Measurements from ENCODE around the gene YRDC. TPM values are rescaled to one million over a fixed set of nuclear protein-coding genes. Genes with fewer than 3 reads are reported as not detected.

Gene YRDC
- 21.7 to 26.8 TPM (median 22.2 TPM) in 3 replicates for polyA plus RNA-seq
- polyA plus RNA-seq (2011; ENCODE audit: low read depth): 8.4 TPM
- polyA plus RNA-seq (2011; cell fraction: cytosol; rRNA removed): 17.0 and 23.0 TPM in 2 replicates
- 15.2 and 15.6 TPM in 2 replicates for polyA plus RNA-seq (2011; cell fraction: nucleus; rRNA removed)
- polyA plus RNA-seq (2012; ENCODE audit: low replicate concordance): 18.2 and 29.4 TPM in 2 replicates
- polyA minus RNA-seq: 10.1 to 15.4 TPM (median 11.6 TPM) in 3 replicates
- 16.9 TPM for polyA minus RNA-seq (2011; cell fraction: cytosol; rRNA and poly(A)+ RNA removed)
- 7.7 and 7.8 TPM in 2 replicates for polyA minus RNA-seq (2011; cell fraction: nucleus; rRNA and poly(A)+ RNA removed)

GRCh38 chr1:37807555-37808368, at the start of gene YRDC, which contains the start of gene C1orf122:
YRDC (minus strand) TSS chr1:37808208; CDS start chr1:37808180, 28 bp downstream.
C1orf122 (plus strand) TSS chr1:37807790; CDS start chr1:37808405, 615 bp downstream.
- peaks cover 15% of the 10 kb centered on the region for H3K4me1 ChIP-seq (ENCODE audit: control insufficient read depth, extremely low read depth, insufficient read depth, low read length)
- DNase-seq (ENCODE audit: low read depth, low spot score): no peak
- peak within 1 kb of the TSS; percentile 86 for H3K4me2 ChIP-seq (ENCODE audit: control insufficient read depth, extremely low read depth, insufficient read depth, low read depth, low read length)
- H3K9me3 ChIP-seq (ENCODE audit: control insufficient read depth, low read depth, low read length): no peaks in the 10 kb centered on the region
- H3K27ac ChIP-seq (ENCODE audit: control insufficient read depth, insufficient read depth, low read length): peak within 1 kb of the TSS; percentile 62
- no peak within 1 kb of the TSS for H2AFZ ChIP-seq (ENCODE audit: control insufficient read depth, low read length)
- peak within 1 kb of the TSS; percentile 63 to 97 (median 97) for H3K4me3 ChIP-seq (ENCODE audit: control insufficient read depth in 2 of 3, extremely low read depth in 1 of 3, insufficient read depth in 2 of 3, low read depth in 1 of 3, low read length in 3 of 3)
- no peak for TF ChIP-seq EZH2 (IDR thresholded peaks at IDR 0.05; ENCODE audit: low read length)
- no peak for TF ChIP-seq CTCF (optimal IDR thresholded peaks at IDR 0.05 in 1 of 3, IDR thresholded peaks at IDR 0.05 in 1 of 3, conservative IDR thresholded peaks at IDR 0.05 in 1 of 3; ENCODE audit: extremely low read depth in 1 of 3, insufficient read depth in 2 of 3, low read length in 3 of 3)
- dilution Hi-C loops (cut with MboI; ENCODE audit: extremely low pct_ligation_motif_present, low sequenced_read_pairs): no loop called here
- peaks cover 43% of the 10 kb centered on the region for H3K79me2 ChIP-seq (ENCODE audit: control insufficient read depth, insufficient read depth, low read length)
- FAIRE-seq: peak; percentile 32
- H4K20me1 ChIP-seq (ENCODE audit: control insufficient read depth, extremely low read depth, insufficient read depth, low read length): peaks cover 7% of the 10 kb centered on the region
- peak within 1 kb of the TSS; percentile 79 for H3K9ac ChIP-seq (ENCODE audit: control insufficient read depth, extremely low read depth, insufficient read depth, low read length)
- H3K36me3 ChIP-seq (ENCODE audit: control insufficient read depth in 2 of 2, extremely low read depth in 1 of 2, insufficient read depth in 2 of 2, low read length in 2 of 2): peaks cover 36 to 39% of the 10 kb centered on the region in 2 experiments
- peaks cover 3% of the 10 kb centered on the region for H3K9me1 ChIP-seq (ENCODE audit: control insufficient read depth, extremely low read depth, insufficient read depth, low read length)
- no peaks in the 10 kb centered on the region for H3K27me3 ChIP-seq (ENCODE audit: control insufficient read depth, extremely low read depth, insufficient read depth, low read length)

GRCh38 chr1:37854406-37854805, 46.4 kb upstream of the YRDC start:
- Histone ChIP-seq H3K4me3 (ENCODE audit: control insufficient read depth in 2 of 3, extremely low read depth in 1 of 3, insufficient read depth in 2 of 3, low read depth in 1 of 3, low read length in 3 of 3) (no peak overlapping the region), H3K9me1 (ENCODE audit: control insufficient read depth, extremely low read depth, insufficient read depth, low read length) (no peaks in the 10 kb centered on the region), H3K27ac (ENCODE audit: control insufficient read depth, insufficient read depth, low read length) (no peak overlapping the region), H3K27me3 (ENCODE audit: control insufficient read depth, extremely low read depth, insufficient read depth, low read length) (no peaks in the 10 kb centered on the region), H4K20me1 (ENCODE audit: control insufficient read depth, extremely low read depth, insufficient read depth, low read length) (peaks cover 5% of the 10 kb centered on the region), H3K4me1 (ENCODE audit: control insufficient read depth, extremely low read depth, insufficient read depth, low read length) (peaks cover 13% of the 10 kb centered on the region), H3K4me2 (ENCODE audit: control insufficient read depth, extremely low read depth, insufficient read depth, low read depth, low read length) (no peak overlapping the region), H3K36me3 (ENCODE audit: control insufficient read depth in 2 of 2, extremely low read depth in 1 of 2, insufficient read depth in 2 of 2, low read length in 2 of 2) (peaks cover 18 to 21% of the 10 kb centered on the region in 2 experiments), H2AFZ (ENCODE audit: control insufficient read depth, low read length) (no peak overlapping the region), H3K9me3 (ENCODE audit: control insufficient read depth, low read depth, low read length) (no peaks in the 10 kb centered on the region), H3K9ac (ENCODE audit: control insufficient read depth, extremely low read depth, insufficient read depth, low read length) (no peak overlapping the region), H3K79me2 (ENCODE audit: control insufficient read depth, insufficient read depth, low read length) (peaks cover 90% of the 10 kb centered on the region)
- DNase-seq (ENCODE audit: low read depth, low spot score) (no peak), FAIRE-seq (no peak)
- no peak for TF ChIP-seq CTCF (optimal IDR thresholded peaks at IDR 0.05 in 1 of 3, IDR thresholded peaks at IDR 0.05 in 1 of 3, conservative IDR thresholded peaks at IDR 0.05 in 1 of 3; ENCODE audit: extremely low read depth in 1 of 3, insufficient read depth in 2 of 3, low read length in 3 of 3)
- no peak for TF ChIP-seq EZH2 (IDR thresholded peaks at IDR 0.05; ENCODE audit: low read length)
- dilution Hi-C loops (cut with MboI; ENCODE audit: extremely low pct_ligation_motif_present, low sequenced_read_pairs): no loop called here

Data from keratinocyte (primary cell).